Middle frontal gyrus (tissue), 1 donor: ENCODE results near the gene RAD17.
"Not testable (repeated sequence)": the region's sequence is repeated elsewhere in the genome, so short reads cannot be mapped to it uniquely, and the experiment has no call there.

Experiments used
- DNase-seq: peaks from one replicate; pipeline ENCODE4 v3.0.0-alpha.2; 2015; ENCODE audit warnings: low spot score; ENCODE audit errors: extremely low spot score

The RAD17 gene

DNA sequence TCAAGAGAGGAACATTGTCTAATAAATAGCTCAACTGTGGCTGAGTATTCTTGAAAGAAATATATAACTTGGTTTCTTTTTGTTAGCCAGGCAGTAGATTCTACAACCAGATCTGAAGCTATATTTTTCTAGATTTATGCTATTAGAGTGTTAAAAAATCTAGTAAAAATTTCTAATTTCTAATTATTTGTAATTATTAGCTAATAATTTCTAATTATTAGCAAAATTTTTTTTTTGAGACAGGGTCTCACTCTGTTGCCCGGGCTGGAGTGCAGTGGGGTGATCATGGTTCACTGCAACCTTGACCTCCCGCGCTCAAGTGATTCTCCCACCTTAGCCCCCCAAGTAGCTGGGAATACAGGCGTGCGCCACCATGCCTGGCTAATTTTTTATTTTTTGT, 2.8 kb downstream of the RAD17 start:
- no peak for DNase-seq

DNA sequence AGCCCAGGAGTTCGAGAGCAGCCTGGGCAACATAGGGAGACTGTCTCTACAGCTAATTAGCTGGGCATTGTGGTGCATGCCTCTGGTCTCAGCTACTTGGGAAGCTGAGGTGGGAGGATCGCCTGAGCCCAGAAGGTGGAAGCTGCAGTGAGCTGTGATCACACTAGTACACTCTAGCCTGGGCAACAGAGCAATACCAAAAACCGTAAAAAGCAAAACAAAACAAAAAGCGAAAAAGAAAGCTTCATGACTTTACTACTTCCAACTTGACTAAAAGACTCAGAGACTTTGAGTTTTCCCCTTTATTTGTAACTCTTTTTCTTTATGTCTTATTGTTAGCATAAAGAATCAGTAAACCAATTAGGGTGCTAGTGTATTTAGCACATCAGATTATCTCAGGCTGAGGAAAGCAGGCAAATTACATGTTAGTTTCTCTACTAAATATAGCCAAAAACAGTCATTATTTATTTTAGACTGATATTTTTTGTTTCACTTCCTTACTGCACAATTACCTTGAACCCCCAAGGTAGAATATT, 5.4 kb downstream of the RAD17 start:
- no peak for DNase-seq

GRCh38 chr5:69378376-69378775, 8.8 kb downstream of the RAD17 start:
- no peak for DNase-seq

- DNase-seq: no peak
Observed at GRCh38 chr5:69404659-69405330, 35.2 kb downstream of the RAD17 start.

DNA sequence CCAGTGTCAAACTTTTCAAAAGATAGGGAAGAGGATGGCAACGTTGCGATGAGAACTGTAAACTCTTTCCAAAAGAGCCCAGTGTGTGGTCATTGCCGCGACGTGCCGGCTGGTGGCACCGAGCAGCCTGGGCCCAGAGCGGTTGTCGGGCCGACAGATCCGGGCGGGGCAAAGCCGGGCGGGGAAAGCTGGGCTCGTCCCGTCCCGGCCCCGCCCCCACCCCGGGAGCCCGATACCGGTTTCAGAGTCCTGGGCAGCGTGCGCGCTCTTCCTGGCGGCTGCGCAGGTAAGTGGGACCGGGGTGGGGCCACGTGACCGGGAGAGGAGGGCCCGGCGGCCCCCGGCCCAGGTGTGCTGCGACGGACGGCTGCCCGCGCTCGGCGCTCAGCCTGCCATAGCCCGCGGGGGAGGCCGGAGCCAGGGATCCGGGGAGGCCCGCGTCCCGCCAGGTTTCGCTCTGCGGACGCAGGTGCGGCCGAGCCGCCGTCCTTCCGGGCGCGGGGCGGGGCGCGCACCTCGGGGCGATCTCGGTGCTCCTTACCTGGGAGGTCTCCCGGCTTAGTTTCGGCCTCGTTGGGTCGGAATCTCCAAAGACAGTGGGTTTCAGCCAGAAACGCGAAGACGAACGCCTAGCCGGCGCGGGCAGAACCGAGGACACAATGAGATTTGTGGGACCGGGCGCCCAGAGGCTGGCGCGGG, 45.4 kb downstream of the RAD17 start, which contains the start of gene MARVELD2:
Gene MARVELD2 (plus strand): TSS at position 232 of the 699 bp plus-strand sequence. CDS start 4,270 bp downstream, outside the sequence.
- no peak for DNase-seq

- no peak for DNase-seq
Observed at GRCh38 chr5:69415584-69415958, 46.0 kb downstream of the RAD17 start.

DNA sequence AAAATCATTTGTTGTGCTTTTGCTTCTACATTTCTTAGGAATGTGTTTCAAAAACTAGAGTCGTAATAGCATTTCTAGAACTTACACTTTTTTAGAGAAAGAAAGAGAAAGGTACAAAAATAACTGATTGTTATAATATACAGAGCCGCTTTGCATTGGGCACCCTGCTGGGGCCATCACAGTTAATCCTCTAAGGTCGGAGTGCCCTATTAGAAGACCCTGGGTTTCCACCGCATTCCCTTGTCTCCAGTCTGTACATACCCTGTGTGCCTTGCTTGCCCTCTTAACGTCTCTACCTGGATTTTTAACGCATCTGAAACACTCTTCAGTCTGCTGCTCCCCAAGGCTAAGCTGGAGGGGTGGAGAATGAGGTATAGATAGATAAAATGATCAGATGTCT, 46.6 kb downstream of the RAD17 start:
- DNase-seq: no peak

GRCh38 chr5:69416699-69417098, 47.1 kb downstream of the RAD17 start:
- no peak for DNase-seq

GRCh38 chr5:69418554-69418953, 48.9 kb downstream of the RAD17 start:
- no peak for DNase-seq

- no peak for DNase-seq
Observed at GRCh38 chr5:69431424-69432303, 62.0 kb downstream of the RAD17 start.

- no peak for DNase-seq
Observed at GRCh38 chr5:69432412-69433206, 63.0 kb downstream of the RAD17 start.

DNA sequence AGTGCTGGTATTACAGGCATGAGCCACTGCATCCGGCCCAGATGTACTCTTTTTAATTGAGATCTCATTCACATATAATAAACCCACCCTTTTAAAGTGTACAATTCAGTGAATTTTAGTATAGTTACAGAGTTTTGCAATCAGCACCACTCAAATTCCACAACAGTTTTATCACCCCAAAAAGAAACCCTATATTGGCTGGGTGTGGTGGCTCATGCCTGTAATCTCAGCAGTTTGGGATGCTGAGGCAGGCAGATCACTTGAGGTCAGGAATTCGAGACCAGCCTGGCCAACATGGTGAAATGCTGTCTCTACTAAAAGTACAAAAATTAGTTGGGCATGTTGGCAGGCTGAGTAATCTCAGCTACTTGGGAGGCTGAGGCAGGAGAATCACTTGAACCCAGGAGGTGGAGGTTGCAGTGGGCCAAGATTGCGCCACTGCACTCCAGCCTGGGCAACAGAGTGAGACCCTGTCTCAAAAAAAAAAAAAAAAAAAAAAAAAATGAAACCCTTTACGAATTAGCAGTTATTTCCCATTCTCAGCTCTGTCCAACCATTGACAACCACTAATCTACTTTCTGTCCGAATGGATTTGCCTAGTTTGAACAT, 65.8 kb downstream of the RAD17 start:
- not testable (repeated sequence) for DNase-seq

GRCh38 chr5:69444127-69444754, 74.6 kb downstream of the RAD17 start:
- no peak for DNase-seq

- DNase-seq: no peak
Observed at GRCh38 chr5:69449511-69449910, 79.9 kb downstream of the RAD17 start.

DNA sequence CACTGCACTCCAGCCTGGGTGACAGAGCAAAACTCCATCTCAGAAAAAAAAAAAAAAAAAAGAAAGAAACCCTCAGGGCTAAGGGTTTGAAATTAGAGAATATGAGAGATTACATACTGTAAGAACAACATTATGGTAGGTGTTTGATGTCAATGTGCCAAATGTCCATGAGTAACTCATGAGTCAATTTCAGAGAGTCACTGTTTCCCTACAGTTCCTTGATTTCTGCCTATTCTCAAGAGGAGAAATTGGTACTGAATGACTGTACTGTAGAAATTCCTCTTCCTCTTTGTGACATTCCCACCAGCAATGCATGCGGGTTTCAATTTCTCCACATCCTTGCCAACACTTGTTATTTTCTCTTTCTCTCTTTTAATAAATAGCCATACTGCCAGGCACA, 80.5 kb downstream of the RAD17 start:
- no peak for DNase-seq

DNA sequence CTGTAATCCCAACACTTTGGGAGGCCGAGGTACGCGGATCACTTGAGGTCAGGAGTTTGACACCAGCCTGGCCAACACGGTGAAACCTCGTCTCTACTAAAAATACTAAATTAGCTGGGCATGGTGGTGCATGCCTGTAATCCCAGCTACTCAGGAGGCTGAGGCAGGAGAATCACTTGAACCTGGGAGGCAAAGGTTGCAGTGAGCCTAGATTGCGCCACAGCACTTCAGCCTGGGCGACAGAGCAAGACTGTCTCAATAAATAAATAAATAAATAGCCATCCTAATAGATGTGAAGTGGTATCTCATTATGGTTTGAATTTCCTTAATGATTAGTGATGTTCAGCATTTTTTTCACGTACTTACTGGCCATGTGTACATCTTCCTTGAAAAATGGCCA, 80.9 kb downstream of the RAD17 start:
- not testable (repeated sequence) for DNase-seq

- DNase-seq: no peak
Observed at GRCh38 chr5:69451941-69452647, 82.5 kb downstream of the RAD17 start.

- DNase-seq: not testable (repeated sequence)
Observed at GRCh38 chr5:69453487-69453886, 83.9 kb downstream of the RAD17 start.

DNA sequence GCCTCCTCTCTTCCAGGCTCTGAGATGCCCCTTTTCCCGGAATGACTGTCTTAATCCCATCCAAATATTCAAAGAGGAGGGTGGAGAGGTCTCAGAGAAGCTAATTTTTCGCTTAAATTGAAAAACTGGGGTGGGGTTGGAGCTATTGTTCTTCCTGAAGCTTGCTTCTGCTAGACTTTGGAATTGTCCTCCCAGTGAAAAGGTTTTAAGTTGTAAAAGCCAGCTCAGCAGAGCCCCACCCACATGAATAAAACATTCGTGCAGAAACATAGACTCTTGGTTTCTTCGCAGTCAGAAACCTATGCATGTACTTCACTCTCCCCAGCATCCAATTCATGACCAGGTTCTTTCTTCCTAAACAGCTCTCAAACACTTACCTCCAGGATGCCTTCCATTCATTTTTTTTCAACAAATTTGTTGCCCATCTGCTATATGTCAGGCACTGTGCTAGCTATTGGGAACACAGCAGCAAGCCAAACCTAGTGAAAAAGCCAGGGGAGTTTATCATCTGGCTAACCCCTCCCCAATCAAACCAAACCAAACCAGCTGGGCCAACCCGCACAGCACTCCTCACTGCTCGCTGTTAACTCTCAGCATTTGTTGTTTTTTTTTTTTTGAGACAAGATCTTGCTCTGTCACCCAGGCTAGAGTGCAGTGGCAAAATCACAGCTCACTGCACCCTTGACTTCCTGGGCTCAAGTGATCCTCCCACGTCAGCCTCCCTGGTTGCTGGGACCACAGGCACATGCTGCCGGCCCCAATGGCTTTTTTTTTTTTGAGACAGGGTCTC, 85.0 kb downstream of the RAD17 start:
- no peak for DNase-seq
